Medulla oblongata (tissue), 1 donor: ENCODE measurements around the gene ANKZF1.

ENCODE experiments used
- DNase-seq: peaks from one replicate; pipeline ENCODE4 v3.0.0-alpha.2; 2015; ENCODE audit errors: extremely low spot score

Gene ANKZF1

DNA sequence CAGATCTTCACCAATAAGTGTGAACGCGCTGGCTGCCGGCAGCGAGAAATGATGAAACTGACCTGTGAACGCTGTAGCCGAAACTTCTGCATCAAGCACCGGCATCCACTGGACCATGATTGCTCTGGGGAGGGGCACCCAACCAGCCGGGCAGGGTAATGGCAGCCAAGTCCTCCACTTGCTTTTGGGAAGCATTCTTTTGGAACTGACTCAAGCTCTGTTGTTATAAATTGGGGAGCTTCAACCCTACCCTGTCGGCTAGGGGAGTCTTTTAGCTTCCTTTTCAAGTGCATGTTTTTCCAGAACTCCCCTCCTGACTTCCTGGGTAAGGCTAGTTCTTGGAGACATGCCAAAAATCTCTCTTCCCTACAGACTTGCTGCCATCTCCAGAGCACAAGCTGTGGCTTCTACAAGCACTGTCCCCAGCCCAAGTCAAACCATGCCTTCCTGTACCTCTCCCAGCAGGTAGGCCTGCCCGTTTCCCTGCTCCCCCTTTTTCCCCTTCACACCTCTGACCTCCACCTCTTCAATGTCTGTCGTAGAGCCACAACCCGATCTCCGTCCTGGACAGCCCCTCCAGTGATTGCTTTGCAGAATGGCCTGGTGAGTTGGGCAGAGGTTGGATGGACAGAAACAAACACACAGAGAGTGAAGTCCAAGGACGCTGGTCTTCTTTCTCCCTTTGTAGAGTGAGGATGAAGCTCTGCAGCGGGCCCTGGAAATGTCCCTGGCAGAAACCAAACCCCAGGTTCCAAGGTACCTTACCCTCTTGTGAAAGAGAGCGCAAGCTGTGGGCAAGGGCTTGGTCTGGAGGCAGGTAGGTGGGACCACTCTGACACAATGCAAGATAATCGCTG lies 21.5 kb upstream of the ANKZF1 start:
- peak; percentile 35 for DNase-seq

DNA sequence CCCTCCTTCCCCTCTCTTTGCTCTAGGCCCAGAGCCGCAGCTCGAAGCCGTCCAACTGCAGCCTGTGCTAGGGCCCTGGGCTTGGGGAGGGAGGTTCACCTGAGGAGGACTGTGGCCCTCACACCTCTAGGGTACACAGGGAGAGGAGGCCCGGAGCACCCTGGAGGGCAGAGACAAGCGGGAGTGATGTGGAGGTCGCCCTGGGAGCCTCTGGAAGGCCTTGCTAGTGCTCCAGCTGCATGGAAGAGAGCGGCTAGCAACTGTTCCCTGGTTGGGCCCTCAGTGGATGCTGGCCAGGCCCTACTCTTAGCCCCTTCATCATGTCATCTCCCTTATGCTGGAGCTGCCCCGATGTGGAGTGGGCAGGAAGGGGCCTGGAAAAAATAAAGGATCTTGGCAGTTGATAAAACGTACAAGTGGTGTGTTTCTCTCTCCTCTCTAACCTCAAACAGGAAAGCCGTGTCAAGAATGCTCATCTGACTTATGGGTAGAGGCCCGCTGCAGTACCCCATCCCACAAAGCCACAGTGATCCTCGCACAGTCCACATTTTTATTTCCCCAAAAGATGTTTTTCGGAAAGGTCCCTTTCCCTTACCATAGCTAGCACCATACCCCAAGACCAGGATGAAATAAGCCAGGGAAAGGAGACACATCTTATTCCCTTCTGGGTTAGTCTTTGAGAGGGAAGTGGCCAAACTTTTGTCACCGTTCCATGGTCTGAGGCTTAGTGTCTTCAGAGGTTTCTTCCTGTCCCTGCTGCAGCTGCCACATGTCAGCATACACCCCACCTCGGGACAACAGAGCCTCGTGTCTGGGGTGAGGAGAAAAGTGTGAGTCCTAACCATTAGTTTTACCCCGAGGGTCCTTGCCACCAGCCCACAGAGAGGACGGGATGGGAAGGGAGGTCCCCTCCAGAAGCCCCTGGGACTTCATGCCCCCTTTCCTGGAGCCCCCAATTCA lies 20.1 kb upstream of the ANKZF1 start:
- DNase-seq: no peak

DNA sequence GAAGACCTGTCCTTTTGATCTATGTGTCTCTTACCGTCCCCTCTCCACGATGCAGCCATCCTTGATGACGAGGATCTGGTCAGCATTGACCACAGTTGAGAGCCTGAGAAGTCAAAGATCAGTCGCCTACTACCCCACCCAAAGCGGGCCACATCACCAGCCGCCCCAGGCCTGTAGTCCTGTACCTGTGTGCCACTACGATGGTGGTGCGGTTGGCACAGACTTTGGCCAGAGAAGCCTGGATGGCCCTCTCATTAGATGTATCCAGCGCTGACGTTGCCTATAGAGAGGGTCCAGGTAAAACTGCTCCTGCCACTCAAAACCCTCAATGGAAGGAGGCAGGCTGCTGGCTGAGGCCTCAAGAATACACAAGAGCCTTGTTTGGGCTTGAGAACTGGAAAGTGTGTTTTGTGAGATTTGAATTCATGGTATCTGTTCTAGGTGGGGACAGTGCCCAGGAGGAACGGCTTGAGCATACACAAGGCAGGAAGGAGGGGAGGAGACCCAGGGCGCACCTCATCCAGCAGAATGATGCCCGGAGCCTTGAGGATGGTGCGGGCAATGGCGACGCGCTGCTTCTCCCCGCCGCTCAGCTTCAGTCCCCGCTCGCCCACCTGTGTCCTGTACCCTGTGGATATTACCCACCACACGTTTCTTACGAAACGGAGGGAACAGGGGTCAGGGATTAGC lies 19.3 kb upstream of the ANKZF1 start:
- no peak for DNase-seq

DNA sequence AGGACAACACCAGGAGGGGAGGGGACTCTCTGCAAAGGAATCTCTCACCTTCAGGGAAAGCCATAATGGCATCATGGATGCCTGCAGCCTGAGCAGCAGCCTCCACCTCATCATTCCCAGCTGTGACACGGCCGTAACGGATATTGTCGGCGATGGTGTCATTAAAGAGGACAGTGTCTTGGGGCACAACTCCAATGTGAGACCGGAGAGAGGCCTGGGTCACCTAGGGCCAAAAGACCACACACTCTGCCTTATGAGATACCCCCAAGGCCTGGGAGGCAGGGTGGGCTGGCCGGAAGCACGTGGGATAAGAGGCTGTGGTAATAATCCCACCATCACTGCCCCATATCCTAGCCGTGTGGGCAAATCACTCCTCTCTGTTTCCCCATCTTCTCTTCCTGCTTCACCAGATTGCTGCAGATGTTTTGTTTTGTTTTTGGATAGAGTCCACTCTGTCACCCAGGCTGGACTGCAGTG lies 18.7 kb upstream of the ANKZF1 start:
- no peak for DNase-seq

DNA sequence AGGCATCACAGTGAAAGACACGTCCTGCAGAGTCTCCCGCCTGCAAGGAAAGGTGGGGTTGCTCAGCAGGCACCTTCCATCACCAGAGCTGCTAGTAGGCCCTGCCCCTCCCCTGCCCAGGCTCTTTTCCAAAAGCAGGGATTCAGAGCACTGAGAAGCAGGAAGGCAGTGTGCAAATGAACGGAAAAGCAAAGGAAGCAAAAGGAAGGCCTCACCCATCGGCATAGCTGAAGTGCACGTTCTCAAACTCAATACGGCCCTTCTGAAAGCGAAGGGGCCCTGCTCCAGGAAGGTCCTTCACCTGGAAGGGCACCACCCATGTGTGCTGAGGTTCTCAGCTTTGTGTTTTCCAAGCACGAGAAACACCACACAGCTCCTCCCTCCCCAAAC lies 16.6 kb upstream of the ANKZF1 start:
- DNase-seq: no peak

DNA sequence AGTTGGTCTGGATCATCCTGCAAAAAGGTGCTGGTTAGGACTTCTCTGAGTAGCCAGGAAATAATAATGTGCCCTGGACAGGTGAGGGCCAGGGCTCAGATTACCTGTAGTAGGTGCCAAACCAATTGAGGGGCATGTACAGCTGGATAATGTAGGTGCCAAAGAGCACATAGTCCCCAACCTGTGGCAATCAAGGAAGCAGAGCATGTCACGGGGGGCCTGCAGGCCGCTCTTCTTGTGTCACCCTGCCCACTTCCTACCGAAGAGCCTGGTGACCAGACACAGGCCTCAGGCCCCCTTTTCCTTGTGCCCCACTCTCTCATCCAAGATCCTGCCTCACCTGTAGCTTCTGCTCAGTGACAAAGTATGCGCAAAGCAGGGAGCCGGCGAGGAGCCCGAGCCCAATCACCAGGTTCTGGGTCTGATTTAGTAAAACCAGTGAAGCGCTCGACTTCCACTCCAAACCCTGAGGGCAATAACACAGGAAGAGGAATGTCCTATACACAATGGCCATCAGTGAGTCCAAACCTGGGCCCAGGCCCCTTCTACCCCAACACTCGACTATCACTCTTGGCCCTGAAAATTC lies 16.0 kb upstream of the ANKZF1 start:
- no peak for DNase-seq

DNA sequence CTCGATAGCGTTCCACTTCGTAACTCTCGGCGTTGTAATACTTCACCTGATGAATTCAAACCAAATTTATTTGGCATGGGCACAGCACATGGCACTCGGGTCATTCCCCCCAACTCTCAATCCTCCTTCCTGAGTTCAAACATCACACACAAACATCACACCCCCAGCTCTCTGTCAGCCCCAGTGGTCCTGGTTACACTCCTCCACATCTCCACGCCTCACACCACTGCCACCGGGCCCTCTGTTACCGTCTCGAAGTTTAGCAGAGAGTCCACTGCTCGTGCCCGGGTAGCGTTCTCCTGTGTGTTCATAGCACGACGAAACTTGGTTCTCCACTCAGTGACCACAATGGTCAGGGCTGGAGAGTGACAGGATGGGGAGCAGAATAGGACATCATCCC lies 15.5 kb upstream of the ANKZF1 start:
- no peak for DNase-seq

DNA sequence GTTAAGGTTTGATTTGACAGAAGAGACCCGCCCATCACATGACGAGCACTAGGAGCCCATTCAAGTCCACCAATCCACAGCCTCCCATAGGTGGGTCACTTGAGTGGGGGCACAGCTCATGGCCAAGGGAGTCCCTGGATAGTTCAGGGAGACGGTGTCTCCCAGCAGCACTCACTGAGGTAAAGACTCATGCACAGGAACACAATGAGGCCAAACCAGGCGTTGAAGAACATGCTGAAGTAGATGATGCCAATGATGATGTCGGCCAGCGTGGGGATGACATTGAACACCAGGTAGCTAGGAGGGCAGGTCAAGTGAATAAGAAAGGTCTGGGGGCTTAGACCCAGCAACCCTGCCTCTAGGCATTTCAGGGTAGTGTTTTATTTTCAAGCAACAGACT lies 14.8 kb upstream of the ANKZF1 start:
- DNase-seq: no peak

DNA sequence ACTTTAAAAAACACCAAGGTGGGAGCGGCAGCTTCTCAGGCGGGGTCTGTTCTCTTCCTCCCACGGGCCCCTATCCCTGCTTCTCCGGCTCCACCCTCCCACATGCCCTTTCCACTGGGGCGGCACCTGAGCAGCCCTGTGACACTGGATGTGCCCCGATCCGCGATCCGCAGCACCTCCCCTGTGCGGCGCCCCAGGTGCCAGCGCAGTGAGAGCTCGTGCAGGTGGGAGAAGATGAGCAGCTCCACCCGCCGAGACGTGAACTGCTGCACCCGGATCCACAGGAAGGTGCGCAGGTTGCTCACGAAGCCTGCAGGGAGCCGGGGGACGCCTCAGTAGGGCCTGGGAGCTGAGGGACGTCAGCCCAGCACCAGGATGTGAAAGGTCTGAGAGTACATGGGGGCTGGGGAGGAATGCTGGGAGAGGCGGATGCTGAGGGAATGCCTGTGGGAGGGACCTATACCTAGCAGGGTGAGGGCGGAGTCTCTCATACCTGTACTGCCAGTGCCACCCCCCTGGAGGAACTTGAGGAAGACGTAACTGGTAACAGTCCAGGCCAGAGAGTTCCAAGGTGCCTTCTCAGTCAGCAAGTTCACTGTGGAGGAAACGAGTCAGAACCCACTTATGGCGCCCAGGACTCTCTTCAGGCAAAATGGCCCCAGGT lies 13.6 kb upstream of the ANKZF1 start:
- DNase-seq: no peak

DNA sequence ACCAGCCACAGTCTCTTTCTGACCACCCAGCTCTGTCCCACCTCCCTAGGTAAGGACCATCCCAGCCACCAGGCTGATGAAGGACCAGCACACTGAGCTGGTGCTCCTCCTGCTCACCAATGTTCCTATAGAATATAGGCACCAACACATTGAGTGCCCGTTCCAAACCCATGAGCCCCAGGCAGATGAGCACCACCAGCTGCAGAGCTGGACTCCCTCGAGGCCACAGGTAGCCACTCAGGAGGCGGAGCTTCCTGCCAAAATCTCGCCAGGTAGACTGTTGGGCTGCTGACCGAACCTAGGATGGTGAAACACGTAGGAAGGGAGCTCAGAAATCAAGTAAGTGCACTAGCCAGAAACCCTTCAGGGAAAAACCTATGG lies 13.1 kb upstream of the ANKZF1 start:
- DNase-seq: no peak

DNA sequence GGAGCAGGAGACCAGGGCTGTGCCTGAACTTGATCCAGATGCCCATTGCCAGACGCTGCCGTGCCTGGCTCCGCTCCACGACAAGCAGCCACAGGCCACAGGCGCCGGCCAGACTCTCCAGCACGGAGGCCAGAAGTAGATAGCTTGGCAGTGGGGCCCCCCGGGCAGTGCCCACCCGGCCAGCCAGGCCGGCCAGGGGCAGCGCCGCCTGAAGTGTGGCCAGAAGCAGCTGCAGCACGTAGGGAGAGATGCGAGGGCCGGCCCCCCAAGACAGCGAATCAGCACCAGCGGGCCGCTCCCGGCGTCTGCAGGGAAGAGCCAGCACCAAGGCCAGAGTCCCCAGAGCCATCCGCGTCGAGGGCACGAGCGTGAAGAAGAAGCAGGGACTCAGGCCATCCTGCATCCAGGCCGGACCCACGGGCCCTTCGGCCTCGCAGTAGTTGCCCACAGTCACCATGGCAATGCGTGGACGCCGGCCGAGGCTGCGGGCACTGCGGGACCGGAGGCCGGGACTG lies 11.3 kb upstream of the ANKZF1 start:
- DNase-seq: peak; percentile 44

DNA sequence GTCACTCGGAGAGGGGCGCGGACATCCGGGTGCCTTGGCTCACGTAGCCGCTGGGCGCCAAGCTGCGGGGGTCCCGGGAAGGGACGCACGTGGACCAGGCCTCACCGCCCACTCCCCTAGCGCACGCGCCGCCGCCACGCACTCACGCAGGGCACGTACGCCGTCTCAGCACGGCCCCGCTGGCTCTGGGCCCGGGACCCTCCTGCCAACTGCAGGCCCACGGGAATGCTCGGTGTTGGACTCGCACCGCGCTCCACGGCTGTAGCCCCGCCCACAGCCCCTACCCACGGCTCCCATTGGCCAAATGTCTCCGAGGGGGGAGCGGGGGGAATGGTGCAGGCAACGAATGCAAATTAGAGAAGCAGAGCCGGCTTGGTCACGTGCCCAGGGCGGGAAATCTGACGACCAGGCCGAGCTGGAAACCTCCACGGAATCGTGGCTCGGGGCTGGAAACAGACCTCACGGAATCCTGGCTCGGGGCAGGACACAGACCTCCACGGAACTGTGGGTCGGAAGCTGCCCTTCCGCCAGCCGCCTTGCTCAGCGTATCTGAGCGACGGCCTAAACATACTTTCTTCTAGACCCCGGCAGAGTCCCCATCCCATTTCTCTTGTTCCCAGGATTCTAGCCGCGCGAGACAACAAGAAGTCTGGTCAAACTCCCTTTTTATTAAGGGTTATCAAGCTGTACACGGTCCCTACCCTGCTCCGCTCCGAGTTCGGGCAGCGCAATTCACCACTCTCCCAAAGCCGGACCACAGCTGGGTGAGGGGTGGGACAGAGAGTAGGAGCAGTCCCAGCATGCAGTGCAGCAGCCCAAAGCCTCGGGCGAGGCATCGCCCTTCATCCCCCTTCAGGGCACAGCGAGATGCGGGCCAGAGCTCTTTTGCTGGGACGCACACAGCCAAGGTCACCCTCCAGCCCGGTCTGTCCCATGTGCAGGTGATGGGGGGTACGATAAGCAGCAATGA lies 10.6 kb upstream of the ANKZF1 start, which contains the start of gene ABCB6:
Gene ABCB6, minus strand, starts transcription at position 227 of the 970 bp plus-strand sequence. CDS start 285 bp downstream, outside the sequence.
- peak; percentile 97 for DNase-seq

DNA sequence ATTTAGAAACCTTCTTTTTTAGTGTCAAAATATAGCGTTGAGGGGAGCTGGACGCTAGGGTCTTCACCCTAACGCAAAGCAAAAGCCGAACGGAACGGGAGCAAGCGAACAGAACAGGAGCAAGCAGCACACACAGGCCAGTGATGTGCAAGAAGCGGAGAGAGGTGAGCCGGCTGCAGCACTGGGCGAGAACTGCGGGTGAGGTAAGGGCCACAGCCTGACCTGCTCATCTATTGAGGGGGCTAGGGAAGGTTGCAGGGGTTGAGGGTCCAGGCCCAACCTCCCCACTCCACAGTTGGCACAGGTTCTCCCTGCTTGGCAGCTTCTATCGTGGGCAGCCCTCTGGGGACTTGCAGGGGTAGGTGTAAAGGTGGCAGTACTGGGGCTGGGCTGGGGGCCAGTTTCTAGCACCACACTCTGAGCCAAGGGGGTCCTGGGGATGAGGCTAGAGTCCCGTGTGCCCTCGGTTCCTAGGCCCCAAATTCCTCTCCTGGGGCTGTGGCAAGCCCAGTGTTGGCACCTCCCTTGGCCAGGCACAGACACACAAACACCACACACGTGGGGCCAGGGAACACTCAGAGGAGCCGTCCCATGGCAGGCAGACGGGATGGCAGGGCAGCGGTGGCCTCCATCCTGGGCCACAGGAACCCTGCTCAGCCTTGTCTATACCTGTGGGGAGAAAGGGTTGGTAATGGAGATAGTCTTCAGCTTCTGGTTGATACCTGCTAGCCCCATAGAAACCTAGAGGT lies 9.6 kb upstream of the ANKZF1 start:
- no peak for DNase-seq

DNA sequence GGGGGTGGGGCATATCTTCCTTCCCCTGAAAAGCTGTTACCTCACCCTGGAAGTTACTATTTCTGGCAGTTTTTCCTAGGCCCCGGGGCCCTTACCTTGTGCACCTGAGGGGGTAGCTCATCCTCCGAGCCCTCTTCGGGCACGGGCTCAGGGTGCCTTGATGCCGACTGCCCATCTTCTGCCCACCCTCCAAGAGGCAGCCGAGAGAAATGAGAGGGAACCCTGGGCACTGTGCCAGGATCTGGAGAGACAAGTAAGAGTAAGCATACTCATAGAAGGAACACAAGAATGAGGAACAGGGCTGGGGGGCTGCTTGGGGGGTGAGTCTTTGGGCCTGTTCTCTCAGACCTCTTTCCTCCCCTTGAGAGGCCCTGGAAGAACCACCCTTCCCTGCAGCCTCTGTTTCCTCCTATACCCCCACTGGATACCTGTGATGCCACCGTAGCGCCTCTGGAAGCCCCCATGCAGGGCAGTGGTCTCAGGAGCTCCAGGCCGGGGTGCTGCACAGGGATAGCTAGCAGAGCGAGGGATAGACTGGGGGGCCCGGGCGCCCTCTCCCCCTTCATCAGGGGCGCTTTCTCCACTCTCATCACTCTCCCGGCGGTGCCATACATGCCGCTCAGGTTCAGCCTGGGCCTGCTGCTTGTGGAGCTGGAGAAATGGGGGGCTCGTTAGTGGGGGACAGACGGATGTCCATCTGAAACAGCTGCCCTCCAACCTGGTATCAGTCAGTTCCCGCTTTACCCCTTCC lies 8.8 kb upstream of the ANKZF1 start:
- DNase-seq: no peak

DNA sequence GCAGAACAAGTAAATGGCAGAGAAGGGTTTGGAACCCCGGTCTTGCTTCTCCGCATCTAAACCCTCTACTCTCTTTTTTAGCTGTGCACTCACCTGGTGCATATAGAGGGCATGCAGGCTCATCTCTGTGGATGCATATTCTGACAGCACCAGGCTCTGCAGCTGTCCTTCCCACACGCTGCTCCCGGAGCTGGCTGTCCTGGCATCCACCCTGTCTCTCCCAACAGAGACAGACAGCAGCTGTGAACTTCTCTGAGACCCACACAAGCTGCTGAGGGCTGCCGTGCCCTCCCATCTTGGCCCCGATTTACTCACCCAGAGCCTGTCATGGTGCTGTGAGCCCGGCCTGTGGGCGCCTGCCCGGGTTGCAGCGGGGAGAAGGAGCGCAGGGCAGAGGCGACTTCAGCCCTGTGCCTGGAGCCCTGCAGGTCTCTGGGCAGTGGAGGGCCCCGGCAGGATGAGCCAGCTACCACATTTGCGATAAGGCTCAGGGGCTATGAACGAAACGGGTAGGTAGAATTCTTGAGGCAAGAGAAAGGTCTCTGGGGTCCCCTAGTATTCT lies 7.6 kb upstream of the ANKZF1 start:
- no peak for DNase-seq

DNA sequence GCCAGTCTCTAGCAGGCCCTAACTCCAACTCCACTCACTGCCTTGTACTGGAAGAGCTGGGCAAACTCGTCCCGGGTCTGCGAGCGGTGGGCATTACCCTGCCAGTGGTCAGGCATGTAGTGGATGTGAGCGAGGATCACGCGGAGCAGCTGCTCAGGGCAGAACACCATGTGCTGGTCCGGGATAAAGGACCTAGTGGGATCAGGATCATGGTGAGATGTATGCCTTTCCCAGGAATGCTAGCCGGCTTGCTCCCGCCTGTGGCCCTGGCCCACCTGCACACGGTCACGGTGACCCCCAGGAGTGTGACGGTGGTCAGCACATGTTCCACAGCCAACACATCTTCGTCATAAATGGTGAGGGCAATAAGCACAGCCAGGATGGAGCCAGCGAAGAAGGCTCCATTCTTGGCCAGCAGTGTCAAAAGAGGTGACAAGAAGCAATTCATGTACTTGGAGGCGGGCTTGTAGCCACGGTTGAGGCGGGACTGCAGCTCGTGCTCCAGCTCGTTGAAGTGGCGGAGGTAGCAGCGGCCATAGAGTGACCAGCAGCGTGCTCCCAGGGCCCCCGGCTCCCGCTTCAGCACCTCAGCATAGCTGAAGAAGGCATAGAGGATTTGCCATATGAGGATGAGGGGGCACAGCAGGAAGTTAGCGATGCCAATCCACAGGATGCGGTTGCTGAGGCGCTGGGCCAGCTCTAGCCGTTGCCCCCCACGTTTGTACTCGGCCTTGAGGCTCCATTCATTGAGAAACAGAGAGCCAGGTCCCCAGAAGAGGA lies 5.6 kb upstream of the ANKZF1 start:
- no peak for DNase-seq

DNA sequence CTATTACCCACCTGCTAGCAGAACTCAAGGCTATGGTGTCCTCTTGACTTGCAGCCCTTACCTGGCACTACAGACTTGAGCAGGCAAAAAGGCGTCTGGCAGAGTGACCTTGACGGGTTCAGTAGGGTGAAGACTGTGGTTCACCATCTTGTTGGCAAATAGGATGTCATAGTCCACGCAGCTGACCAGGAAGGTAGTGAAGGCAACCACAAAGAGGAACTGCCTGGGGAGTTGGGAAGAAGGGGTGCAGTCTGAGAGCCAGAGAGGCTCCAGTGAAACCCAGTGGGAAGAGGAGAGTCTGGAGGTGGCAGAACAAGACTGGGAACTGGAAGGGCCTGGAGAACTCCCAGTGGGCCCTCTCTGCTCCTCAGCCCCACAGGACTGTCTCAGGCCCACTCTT lies 4.3 kb upstream of the ANKZF1 start:
- DNase-seq: no peak
